DOHH2 (cell line): ENCODE results near the gene C2CD4D.

Source experiments
- H3F3A ChIP-seq: fragments of 200-600 bp; sonication (generic), shearing (Covaris generic); 2 replicates; pipeline ENCODE4 v1.6.0; 2016; ENCODE audit warnings: antibody characterized with exemption, mild to moderate bottlenecking; ENCODE audit not compliant: control insufficient read depth, insufficient read depth
- H3K27ac ChIP-seq: fragments of 200-600 bp; sonication (generic); 2 replicates; pipeline ENCODE4 v1.5.1; 2014; ENCODE audit warnings: low read depth, mild to moderate bottlenecking, low read length, moderate library complexity
- H3K27me3 ChIP-seq: fragments of 200-600 bp; sonication (generic); 2 replicates; pipeline ENCODE4 v1.6.1; 2014; ENCODE audit warnings: mild to moderate bottlenecking, low read length, mixed read lengths; ENCODE audit not compliant: control insufficient read depth
- H3K36me3 ChIP-seq: fragments of 200-600 bp; sonication (generic); 2 replicates; pipeline ENCODE4 v1.6.1; 2014; ENCODE audit warnings: mild to moderate bottlenecking, low read length, moderate library complexity, mixed read lengths; ENCODE audit not compliant: control insufficient read depth
- H3K4me1 ChIP-seq: fragments of 200-600 bp; sonication (generic); 2 replicates; pipeline ENCODE4 v1.6.1; 2014; ENCODE audit warnings: mild to moderate bottlenecking, low read length, mixed read lengths; ENCODE audit not compliant: control insufficient read depth
- H3K4me2 ChIP-seq: fragments of 200-600 bp; sonication (generic); 2 replicates; pipeline ENCODE4 v1.6.0; 2014; ENCODE audit warnings: mild to moderate bottlenecking, low read length, moderate library complexity
- H3K4me3 ChIP-seq: fragments of 200-600 bp; sonication (generic); 2 replicates; pipeline ENCODE4 v1.5.1; 2014; ENCODE audit warnings: mild to moderate bottlenecking, low read length, mixed read lengths
- H3K79me2 ChIP-seq: fragments of 200-600 bp; sonication (generic); 2 replicates; pipeline ENCODE4 v1.6.1; 2014; ENCODE audit warnings: mild to moderate bottlenecking, low read length, mixed read lengths; ENCODE audit not compliant: control insufficient read depth
- H3K9me2 ChIP-seq: fragments of 200-600 bp; sonication (generic); replicated peaks from 2 replicates; pipeline ENCODE4 v1.6.1; 2014; ENCODE audit warnings: mild to moderate bottlenecking, low read length, mixed read lengths; ENCODE audit not compliant: control insufficient read depth
- H3K9me3 ChIP-seq: fragments of 200-600 bp; sonication (generic); 2 replicates; pipeline ENCODE4 v1.6.1; 2014; ENCODE audit warnings: antibody characterized with exemption, low read length, mixed read lengths; ENCODE audit not compliant: control insufficient read depth, insufficient read depth
- H4K20me1 ChIP-seq: fragments of 200-600 bp; sonication (generic); 2 replicates; pipeline ENCODE4 v1.6.0; 2014; ENCODE audit warnings: low read depth, mild to moderate bottlenecking, antibody characterized with exemption, low read length, moderate library complexity; ENCODE audit not compliant: control insufficient read depth, insufficient read depth
- EZH2phosphoT487 ChIP-seq: fragments of 200-600 bp; sonication (generic); IDR thresholded peaks from 2 replicates; pipeline ENCODE4 v1.6.1; 2017; ENCODE audit warnings: borderline replicate concordance, mild to moderate bottlenecking, antibody characterized with exemption, low read length, moderate library complexity, mixed read lengths
- TF ChIP-seq, protein P1 (sequence below): fragments of 200-600 bp; sonication (generic); IDR thresholded peaks from one replicate; pipeline ENCODE4 v1.5.1; 2014; ENCODE audit warnings: antibody characterized with exemption, mild to moderate bottlenecking, low read depth, low read length; ENCODE audit not compliant: poor library complexity, severe bottlenecking

The C2CD4D gene

DNA sequence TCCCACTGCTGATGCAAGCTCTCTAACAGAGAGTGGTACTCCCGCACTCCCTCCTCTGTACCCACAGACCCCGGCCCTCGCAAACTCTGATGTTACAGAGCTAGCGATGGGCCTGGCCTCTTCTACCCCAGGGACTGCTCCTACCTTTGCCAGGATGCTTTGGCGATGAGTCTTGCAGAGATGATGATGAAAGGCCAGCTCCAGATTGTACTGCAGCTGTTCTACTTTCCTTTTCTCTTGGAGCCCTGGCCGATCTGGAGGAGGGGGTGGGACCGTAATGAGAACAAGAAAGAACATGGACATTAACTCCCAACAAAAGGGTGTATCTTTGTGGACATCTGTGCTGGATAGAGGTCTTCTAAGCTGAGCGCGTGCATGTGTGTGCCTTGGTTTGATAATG is 28.4 kb downstream of the C2CD4D start:
- no peak overlapping the region for H3K4me3 ChIP-seq
- no peaks in the 10 kb centered on the region for H3K4me1 ChIP-seq
- H3K79me2 ChIP-seq = no peaks in the 10 kb centered on the region
- no peaks in the 10 kb centered on the region for H3F3A ChIP-seq
- H3K36me3 ChIP-seq = no peaks in the 10 kb centered on the region
- no peak for TF ChIP-seq EZH2phosphoT487
- TF ChIP-seq, protein P1, sequence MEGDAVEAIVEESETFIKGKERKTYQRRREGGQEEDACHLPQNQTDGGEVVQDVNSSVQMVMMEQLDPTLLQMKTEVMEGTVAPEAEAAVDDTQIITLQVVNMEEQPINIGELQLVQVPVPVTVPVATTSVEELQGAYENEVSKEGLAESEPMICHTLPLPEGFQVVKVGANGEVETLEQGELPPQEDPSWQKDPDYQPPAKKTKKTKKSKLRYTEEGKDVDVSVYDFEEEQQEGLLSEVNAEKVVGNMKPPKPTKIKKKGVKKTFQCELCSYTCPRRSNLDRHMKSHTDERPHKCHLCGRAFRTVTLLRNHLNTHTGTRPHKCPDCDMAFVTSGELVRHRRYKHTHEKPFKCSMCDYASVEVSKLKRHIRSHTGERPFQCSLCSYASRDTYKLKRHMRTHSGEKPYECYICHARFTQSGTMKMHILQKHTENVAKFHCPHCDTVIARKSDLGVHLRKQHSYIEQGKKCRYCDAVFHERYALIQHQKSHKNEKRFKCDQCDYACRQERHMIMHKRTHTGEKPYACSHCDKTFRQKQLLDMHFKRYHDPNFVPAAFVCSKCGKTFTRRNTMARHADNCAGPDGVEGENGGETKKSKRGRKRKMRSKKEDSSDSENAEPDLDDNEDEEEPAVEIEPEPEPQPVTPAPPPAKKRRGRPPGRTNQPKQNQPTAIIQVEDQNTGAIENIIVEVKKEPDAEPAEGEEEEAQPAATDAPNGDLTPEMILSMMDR = no peak
- H3K9me2 ChIP-seq = no peaks in the 10 kb centered on the region
- no peak overlapping the region for H3K27ac ChIP-seq
- H3K27me3 ChIP-seq = peaks cover 5% of the 10 kb centered on the region
- H3K4me2 ChIP-seq = no peak overlapping the region
- no peaks in the 10 kb centered on the region for H4K20me1 ChIP-seq
- H3K9me3 ChIP-seq = no peaks in the 10 kb centered on the region

DNA sequence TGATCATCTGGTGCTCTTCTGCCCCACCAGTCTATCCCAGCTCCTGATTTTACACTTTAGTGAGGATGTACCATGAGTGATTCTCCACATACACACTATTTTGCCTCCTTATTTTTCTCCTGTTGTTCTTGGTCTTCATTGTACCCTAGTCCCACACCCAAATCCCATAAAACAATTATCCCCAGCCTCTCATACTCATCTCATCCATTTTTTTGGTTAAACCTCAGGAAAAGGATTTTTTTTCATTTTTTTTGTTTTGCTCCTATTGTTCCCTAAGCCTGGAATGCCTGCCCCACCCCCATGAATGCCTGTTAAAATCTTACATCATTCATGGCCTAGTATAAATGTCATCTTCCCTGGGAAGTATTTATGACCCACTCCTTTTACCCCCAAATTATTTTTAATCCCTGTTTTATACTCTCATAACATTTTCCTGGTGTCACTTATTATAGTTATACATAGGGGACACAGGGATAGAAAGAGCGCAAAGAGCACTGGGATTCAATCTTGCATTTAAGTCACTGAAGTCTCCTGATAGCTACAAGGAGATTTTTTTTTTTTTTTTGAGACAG is 29.5 kb downstream of the C2CD4D start:
- no peaks in the 10 kb centered on the region for H3K79me2 ChIP-seq
- H3K4me1 ChIP-seq = peaks cover under 1% of the 10 kb centered on the region; the same call in 1 of the 2 replicates
- no peaks in the 10 kb centered on the region for H3K9me2 ChIP-seq
- H3K27ac ChIP-seq = no peak overlapping the region
- peaks cover 7% of the 10 kb centered on the region for H3K27me3 ChIP-seq
- no peak overlapping the region for H3K4me3 ChIP-seq
- no peaks in the 10 kb centered on the region for H4K20me1 ChIP-seq
- TF ChIP-seq, protein P1 = no peak
- TF ChIP-seq EZH2phosphoT487 = no peak
- no peaks in the 10 kb centered on the region for H3F3A ChIP-seq
- H3K9me3 ChIP-seq = no peaks in the 10 kb centered on the region
- no peaks in the 10 kb centered on the region for H3K36me3 ChIP-seq
- no peak overlapping the region for H3K4me2 ChIP-seq

DNA sequence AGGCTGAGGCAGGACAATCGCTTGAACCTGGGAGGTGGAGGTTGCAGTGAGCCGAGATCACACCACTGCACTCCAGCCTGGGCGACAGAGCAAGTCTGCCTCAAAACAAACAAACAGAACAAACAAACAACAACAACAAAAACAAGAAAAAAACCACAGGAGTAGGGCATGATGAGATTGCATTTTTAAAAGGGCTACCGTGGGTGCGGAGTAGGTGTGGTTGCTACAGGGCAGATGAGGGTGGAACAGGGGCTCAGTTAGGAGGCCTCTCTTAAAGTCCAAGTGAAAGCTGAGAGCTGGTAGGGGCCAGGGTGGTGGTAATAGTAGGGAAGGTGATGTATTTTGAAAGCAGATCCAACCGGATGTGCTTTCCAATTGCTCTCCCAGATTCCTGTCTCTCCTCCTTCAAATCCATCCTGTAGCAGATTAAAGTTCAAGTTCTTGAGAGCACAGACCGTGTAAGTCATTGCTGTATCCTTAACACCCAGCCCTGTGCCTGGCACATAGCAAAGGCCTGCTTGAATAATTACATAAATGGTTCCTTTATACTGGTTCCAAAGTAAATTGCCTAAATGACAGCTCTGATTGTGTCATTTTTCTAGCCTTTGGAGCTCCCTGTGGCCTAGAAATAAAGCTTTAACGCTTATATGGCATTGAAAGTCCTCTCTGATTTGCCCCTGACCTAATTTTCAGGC is 30.2 kb downstream of the C2CD4D start:
- Histone ChIP-seq H3K27me3 (peaks cover 7% of the 10 kb centered on the region), H3F3A (no peaks in the 10 kb centered on the region), H3K9me3 (no peaks in the 10 kb centered on the region), H3K4me1 (peaks cover 7% of the 10 kb centered on the region), H3K4me2 (no peak overlapping the region), H3K36me3 (no peaks in the 10 kb centered on the region), H3K4me3 (no peak overlapping the region), H4K20me1 (no peaks in the 10 kb centered on the region), H3K79me2 (no peaks in the 10 kb centered on the region), H3K27ac (no peak overlapping the region), H3K9me2 (no peaks in the 10 kb centered on the region)
- TF ChIP-seq, protein P1 = no peak
- no peak for TF ChIP-seq EZH2phosphoT487
